Fibroblast of pulmonary artery (primary cell): ENCODE data around the gene ZMYM2.
A peak's percentile ranks its signal among the peaks of the same experiment; 100 is the strongest.

ENCODE experiments used
- DNase-seq: peaks from one replicate; pipeline ENCODE4 v3.0.0-alpha.2; 2010; ENCODE audit warnings: low read depth
- H3K4me3 ChIP-seq: replicated peaks from 2 replicates; pipeline ENCODE4 v1.5.1; 2011; ENCODE audit warnings: low read depth, mild to moderate bottlenecking, control low read depth, low read length, moderate library complexity
- CTCF ChIP-seq: IDR thresholded peaks from 2 replicates; pipeline ENCODE4 v1.5.1; 2011; ENCODE audit warnings: mild to moderate bottlenecking, control low read depth, low read length, inconsistent platforms; ENCODE audit errors: missing control alignments

ZMYM2 gene

GRCh38 chr13:19958155-19959111 lies at the start of gene ZMYM2:
ZMYM2 (plus strand) TSS chr13:19958727; CDS start chr13:19993073, 34,346 bp downstream.
- no peak for TF ChIP-seq CTCF
- DNase-seq, result peak; percentile 98

GRCh38 chr13:19910336-19911072 lies 48.0 kb upstream of the ZMYM2 start:
- no peak for TF ChIP-seq CTCF
- H3K4me3 ChIP-seq, result no peak overlapping the region
- peak; percentile 8 for DNase-seq

More at GRCh38 chr13:19958155-19959111, at the start of gene ZMYM2:
- H3K4me3 ChIP-seq, result peak within 1 kb of the TSS; percentile 67

GRCh38 chr13:19927117-19927748 lies 31.3 kb upstream of the ZMYM2 start:
- peak; percentile 50 for TF ChIP-seq CTCF
- DNase-seq, result peak; percentile 34
- H3K4me3 ChIP-seq, result no peak overlapping the region

- no peak for TF ChIP-seq CTCF
- DNase-seq, result no peak
- no peak overlapping the region for H3K4me3 ChIP-seq
Observed at GRCh38 chr13:19940106-19940505, 18.4 kb upstream of the ZMYM2 start.

- TF ChIP-seq CTCF, result no peak
- H3K4me3 ChIP-seq, result no peak overlapping the region
- no peak for DNase-seq
Observed at GRCh38 chr13:19950374-19950773, 8.2 kb upstream of the ZMYM2 start.

GRCh38 chr13:19952850-19953249 lies 5.7 kb upstream of the ZMYM2 start:
- no peak overlapping the region for H3K4me3 ChIP-seq
- no peak for DNase-seq
- TF ChIP-seq CTCF, result no peak
